Brain pericyte (primary cell): ENCODE data around the gene STX19.

Source experiments
- DNase-seq: peaks from one replicate; pipeline ENCODE4 v3.0.0-alpha.2; 2012; ENCODE audit warnings: low read depth, low spot score

Gene STX19

GRCh38 chr3:94036909-94037507 lies 8.6 kb upstream of the STX19 start:
- DNase-seq, result no peak

- no peak for DNase-seq
These were observed 1.8 kb downstream of the STX19 start for GRCh38 chr3:94026623-94027022.

GRCh38 chr3:94024385-94024784 lies 4.0 kb downstream of the STX19 start:
- DNase-seq, result no peak

GRCh38 chr3:94020293-94020692 lies 8.1 kb downstream of the STX19 start:
- DNase-seq, result no peak

GRCh38 chr3:94019659-94020058 lies 8.7 kb downstream of the STX19 start:
- no peak for DNase-seq

GRCh38 chr3:94015025-94015424 lies 13.4 kb downstream of the STX19 start:
- no peak for DNase-seq

GRCh38 chr3:94012185-94012584 lies 16.2 kb downstream of the STX19 start:
- no peak for DNase-seq

GRCh38 chr3:94011233-94011711 lies 17.1 kb downstream of the STX19 start:
- no peak for DNase-seq

GRCh38 chr3:94009608-94010007 lies 18.8 kb downstream of the STX19 start:
- no peak for DNase-seq

- no peak for DNase-seq
These were observed 20.1 kb downstream of the STX19 start for GRCh38 chr3:94008253-94008652.

- DNase-seq, result peak; percentile 15
These were observed 24.0 kb downstream of the STX19 start for GRCh38 chr3:94004301-94004910.

GRCh38 chr3:94001827-94002495 lies 26.4 kb downstream of the STX19 start:
- no peak for DNase-seq

- DNase-seq, result no peak
These were observed 27.2 kb downstream of the STX19 start for GRCh38 chr3:94001191-94001590.

- no peak for DNase-seq
These were observed 34.3 kb downstream of the STX19 start for GRCh38 chr3:93994056-93994455.

- DNase-seq, result no peak
These were observed 36.2 kb downstream of the STX19 start for GRCh38 chr3:93992207-93992606.

GRCh38 chr3:93991631-93992030 lies 36.8 kb downstream of the STX19 start:
- DNase-seq, result no peak

- no peak for DNase-seq
These were observed 39.2 kb downstream of the STX19 start for GRCh38 chr3:93989241-93989640.

GRCh38 chr3:93988764-93989163 lies 39.6 kb downstream of the STX19 start:
- no peak for DNase-seq

GRCh38 chr3:93988283-93988682 lies 40.1 kb downstream of the STX19 start:
- DNase-seq, result no peak

GRCh38 chr3:93984618-93985017 lies 43.8 kb downstream of the STX19 start:
- no peak for DNase-seq

GRCh38 chr3:93983408-93983807 lies 45.0 kb downstream of the STX19 start:
- DNase-seq, result no peak

GRCh38 chr3:93981649-93982048 lies 46.7 kb downstream of the STX19 start:
- no peak for DNase-seq
